ENCODE results near the gene HMGA1.

DNA sequence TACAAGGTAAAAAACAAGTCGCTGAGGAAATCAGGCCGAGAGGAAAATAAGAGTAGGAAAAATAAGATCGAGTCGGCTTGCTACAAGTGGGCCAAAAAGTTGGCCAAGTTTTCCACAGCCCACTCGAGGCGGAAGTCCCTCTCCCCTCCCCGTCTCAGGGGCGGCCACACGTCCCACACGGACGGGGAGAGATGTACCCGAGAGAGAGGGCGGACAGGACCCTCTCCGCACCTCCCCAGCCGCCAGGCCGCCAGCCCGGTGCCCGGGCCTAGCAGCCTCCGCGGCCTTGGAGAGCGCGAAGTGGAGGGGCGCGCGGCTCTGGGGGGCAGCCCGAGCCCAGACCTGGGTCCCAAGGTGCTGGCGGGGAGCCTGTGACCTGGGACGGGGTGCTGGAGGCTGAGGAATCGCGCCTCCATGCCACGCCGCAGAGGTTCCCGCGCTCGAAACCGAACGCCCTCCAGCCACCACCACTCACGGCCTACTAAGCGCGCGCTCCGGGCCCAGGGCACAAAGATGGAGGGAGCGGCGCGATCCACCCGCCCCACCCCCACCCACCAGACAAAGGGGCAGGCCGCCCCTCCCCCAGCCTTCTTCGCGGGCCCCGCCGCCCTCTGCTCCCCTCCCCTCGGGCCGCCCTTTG is 1.9 kb upstream of the HMGA1 start:
- TF ChIP-seq EZH2 (IDR thresholded peaks at IDR 0.05), result no peak
- TF ChIP-seq POLR2AphosphoS5 (IDR thresholded peaks at IDR 0.05; ENCODE audit: borderline replicate concordance, low read depth, low read length), result no peak
- no peak for TF ChIP-seq FOXP2 (optimal IDR thresholded peaks at IDR 0.05; ENCODE audit: control extremely low read depth, extremely low read length, insufficient read depth)
